Right lobe of liver (tissue), 4 donors: ENCODE measurements around the gene ODF4.

Experiments
- POLR2A ChIP-seq: fragments of 450-650 bp; IDR thresholded peaks from one replicate; pipeline ENCODE4 v1.6.1; 2017; ENCODE audit warnings: antibody characterized with exemption, mild to moderate bottlenecking
- TF ChIP-seq, protein P1 (sequence below), 4 donors: fragments of 200-600 bp in 3 of 4; fragments of 450-650 bp in 1 of 4; IDR thresholded peaks; one replicate each; pipeline versions ENCODE4 v1.5.1 to v1.8.0; 2016 to 2022; ENCODE audit warnings: antibody characterized with exemption in 4 of 4, mild to moderate bottlenecking in 2 of 4
- donor health status: DM: no; HTN: no; CAD: no.
- donor health status: DM: no; HTN: no; CAD: no.
- donor health status: DM: no; HTN: yes; CAD: no.

DNA sequence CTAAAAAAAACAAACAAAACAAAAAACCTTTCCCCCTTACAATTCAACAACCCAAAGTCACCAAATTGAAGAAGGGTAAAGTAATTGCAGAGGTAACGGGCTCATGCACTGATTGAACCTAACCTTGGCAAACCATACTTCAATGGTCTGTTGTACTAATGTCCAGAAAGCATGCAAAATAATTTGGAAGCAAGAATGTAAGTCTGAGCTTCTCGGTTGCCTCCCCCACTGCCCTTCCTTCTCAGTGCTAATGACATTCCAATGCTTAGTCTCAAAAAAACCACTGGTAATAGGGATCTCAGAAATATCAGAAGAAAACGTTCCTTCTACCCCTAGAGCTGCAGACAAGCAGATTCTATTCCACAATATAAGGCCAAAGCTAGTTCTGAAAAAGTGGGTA lies 21.1 kb downstream of the ODF4 start:
- TF ChIP-seq, protein P1, sequence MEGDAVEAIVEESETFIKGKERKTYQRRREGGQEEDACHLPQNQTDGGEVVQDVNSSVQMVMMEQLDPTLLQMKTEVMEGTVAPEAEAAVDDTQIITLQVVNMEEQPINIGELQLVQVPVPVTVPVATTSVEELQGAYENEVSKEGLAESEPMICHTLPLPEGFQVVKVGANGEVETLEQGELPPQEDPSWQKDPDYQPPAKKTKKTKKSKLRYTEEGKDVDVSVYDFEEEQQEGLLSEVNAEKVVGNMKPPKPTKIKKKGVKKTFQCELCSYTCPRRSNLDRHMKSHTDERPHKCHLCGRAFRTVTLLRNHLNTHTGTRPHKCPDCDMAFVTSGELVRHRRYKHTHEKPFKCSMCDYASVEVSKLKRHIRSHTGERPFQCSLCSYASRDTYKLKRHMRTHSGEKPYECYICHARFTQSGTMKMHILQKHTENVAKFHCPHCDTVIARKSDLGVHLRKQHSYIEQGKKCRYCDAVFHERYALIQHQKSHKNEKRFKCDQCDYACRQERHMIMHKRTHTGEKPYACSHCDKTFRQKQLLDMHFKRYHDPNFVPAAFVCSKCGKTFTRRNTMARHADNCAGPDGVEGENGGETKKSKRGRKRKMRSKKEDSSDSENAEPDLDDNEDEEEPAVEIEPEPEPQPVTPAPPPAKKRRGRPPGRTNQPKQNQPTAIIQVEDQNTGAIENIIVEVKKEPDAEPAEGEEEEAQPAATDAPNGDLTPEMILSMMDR (IDR thresholded peaks at IDR 0.05) = no peak
- no peak for TF ChIP-seq POLR2A
